SIG-M5 (cell line): ENCODE measurements around the gene PPP1R13B.

Source experiments
- DNase-seq: peaks from one replicate; lab custom pipeline; 2025; lab: John Stamatoyannopoulos, UW

The PPP1R13B gene

DNA sequence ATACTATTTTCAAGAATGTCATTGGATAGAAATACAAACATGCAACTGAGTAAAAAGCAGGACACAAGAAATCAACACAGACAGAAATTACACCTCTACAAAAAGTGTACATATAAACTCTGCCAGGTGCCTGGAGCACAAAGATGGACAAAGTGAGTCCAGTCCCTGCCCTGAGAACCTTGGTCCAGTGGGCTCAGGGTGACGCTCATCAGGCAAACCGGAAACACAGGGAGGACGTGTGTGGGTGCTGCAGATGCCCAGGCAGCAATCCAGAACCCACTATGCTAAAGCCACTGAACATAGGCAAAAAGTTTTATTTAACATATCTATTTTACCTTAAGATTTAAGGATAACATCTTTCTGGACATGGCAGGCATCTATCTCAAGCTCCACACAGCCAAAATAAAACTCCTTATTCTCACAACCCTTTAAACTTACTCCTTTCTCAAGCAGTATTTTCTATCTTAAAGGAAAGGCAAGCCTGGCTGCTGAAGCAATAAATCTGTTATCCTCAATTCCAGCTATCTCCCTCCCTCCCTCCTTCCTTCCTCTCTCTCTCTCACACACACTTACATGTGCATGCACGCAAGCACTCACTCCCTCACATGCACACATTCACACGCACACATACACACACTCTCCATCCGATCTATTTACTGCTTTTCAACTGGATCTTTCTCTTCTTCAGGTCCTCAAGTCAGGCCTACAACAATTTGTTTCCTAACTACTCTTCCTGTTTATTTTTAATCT is 10.2 kb downstream of the PPP1R13B start:
- no peak for DNase-seq

DNA sequence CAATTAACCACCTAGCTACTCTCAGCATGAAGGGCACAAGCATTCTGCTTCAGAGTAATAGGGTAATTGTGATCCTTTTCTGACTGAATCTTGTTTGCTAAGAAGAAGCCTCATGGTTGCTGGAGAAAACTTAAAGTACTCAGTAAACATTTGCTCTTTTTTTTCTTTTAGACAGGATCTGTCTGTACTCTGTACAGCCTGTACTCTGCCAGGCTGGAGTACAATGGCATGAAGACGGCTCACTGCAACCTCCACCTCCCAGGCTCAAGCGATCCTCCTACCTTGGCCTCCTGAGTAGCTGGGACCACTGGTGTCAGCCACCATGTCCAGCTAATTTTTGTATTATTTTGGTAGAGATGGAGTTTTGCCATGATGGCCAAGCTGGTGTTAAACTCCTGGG is 12.4 kb downstream of the PPP1R13B start:
- DNase-seq, result no peak

GRCh38 chr14:103833711-103834110 is 13.7 kb downstream of the PPP1R13B start:
- no peak for DNase-seq

DNA sequence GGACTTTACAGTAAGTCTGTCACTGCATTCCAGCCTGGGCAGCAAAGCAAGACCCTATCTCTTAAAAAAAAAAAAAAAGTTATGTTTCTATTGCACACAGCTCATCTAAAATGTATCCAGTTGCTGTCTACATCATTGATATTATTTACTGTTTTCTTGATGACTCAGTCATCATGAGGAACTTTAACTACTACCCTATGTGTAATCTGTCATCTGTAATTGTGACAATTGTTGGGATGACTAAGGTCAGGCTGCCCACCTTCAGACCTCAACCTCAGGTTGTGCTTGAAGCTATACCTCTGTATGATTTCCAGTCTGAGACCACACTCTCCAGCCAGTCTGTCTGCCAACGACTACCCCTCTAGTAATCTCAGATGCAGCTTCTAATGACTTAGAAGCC is 15.3 kb downstream of the PPP1R13B start:
- no peak for DNase-seq

- no peak for DNase-seq
These were observed 16.7 kb downstream of the PPP1R13B start for GRCh38 chr14:103830511-103831270.

GRCh38 chr14:103828315-103828967 is 18.9 kb downstream of the PPP1R13B start:
- DNase-seq, result no peak

DNA sequence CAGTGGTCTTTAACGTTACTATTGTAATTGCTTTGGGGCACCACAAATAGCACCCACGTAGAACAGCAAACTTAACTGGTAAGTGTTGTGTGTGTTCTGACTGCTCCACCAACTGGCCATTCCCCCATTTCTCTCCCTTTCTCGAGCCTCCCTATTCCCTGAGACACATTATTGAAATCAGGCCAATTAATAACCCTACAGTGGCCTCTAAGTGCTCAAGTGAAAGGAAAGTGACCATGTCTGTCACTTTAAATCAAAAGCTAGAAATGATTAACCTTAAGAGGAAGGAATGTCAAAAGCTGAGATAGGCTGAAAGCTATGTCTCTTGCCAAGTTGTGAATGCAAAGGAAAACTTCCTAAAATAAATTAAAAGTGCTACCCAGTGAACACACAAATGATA is 22.3 kb downstream of the PPP1R13B start:
- no peak for DNase-seq

GRCh38 chr14:103820908-103821307 is 26.5 kb downstream of the PPP1R13B start:
- no peak for DNase-seq

- no peak for DNase-seq
These were observed 27.0 kb downstream of the PPP1R13B start for GRCh38 chr14:103820382-103820781.

GRCh38 chr14:103819503-103820307 is 27.7 kb downstream of the PPP1R13B start:
- no peak for DNase-seq

GRCh38 chr14:103818870-103819269 is 28.5 kb downstream of the PPP1R13B start:
- DNase-seq, result no peak

DNA sequence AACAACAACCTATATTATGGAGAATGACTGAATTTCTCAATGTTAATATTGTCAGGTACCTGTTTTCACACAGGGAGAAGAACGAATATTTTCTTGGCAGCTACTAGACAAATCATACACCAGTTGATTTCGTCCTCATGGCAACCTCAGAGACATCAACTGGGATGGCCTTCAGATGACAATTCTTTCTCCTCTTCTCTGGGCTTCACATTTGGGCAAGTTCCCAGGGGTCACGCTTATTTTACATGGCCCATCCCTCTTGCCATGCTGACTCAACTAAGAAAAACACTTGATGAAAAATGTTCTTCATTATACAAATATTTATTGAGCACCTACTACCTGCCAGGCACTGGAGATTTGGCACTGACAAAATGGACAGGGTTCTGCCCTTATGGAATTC is 29.0 kb downstream of the PPP1R13B start:
- DNase-seq, result no peak

- no peak for DNase-seq
These were observed 29.8 kb downstream of the PPP1R13B start for GRCh38 chr14:103817595-103817994.

GRCh38 chr14:103816991-103817390 is 30.4 kb downstream of the PPP1R13B start:
- DNase-seq, result no peak

GRCh38 chr14:103815253-103815652 is 32.1 kb downstream of the PPP1R13B start:
- no peak for DNase-seq

DNA sequence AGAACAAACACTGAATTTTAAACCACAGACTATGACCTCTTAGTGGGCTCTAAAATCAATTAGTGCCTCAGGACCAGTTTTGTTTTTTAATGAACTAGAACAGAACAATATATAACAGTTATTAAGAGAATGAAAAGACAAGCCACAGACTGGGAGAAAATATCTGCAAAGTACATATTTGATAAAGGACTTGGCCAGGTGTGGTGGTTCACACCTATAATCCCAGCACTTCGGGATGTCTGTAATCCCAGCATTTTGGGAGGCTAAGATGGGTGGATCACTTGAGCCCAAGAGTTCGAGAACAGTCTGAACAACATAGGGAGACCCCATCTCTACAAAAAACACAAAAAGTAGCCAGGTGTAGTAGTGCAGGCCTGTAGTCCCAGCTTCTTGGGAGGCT is 36.2 kb downstream of the PPP1R13B start:
- no peak for DNase-seq

- no peak for DNase-seq
These were observed 38.9 kb downstream of the PPP1R13B start for GRCh38 chr14:103808403-103809001.

- no peak for DNase-seq
These were observed 40.6 kb downstream of the PPP1R13B start for GRCh38 chr14:103806805-103807204.

- no peak for DNase-seq
These were observed 41.7 kb downstream of the PPP1R13B start for GRCh38 chr14:103805708-103806107.

DNA sequence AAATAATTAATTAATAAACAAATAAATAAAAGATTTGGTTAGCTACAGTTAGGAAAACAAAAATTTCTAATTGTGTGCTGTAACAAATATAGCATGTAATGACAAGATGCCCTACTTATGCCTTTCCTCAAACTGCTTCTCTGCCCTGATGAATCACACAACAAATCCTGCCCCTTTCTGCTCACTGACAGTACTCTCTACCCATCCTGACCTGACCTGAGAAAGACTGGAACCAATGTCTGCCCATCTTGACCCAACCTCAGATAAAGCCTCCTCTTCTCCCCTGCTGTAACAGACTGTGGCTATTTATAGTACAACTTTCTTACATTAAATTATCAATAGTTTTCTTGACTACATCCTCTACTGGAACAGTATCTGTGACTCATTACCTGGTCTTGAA is 43.7 kb downstream of the PPP1R13B start:
- no peak for DNase-seq

GRCh38 chr14:103802356-103802755 is 45.0 kb downstream of the PPP1R13B start:
- no peak for DNase-seq

DNA sequence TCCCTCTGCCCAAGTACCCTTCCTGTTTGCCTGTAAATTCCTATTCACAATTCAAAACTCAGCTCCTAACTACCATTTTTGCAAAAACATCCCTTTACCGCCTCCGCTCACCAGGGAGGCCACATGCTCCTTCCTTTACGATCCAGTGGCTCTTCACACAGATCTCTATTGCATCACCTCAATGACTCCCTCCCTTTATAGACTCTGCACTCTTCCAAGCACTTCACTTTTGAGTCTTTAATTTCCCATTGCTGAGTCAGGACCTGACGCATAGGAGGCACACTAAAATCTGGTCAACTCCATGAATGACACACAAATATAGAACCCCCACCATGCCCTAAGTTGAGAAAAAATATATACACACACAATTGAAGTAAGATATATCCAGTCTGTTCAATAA is 45.9 kb downstream of the PPP1R13B start:
- DNase-seq, result no peak
